Body of pancreas (tissue), 4 donors: Measurements from ENCODE around the gene TGIF2.

Experiments used
- CTCF ChIP-seq, 7 experiments: fragments of 450-650 bp in 4 of 7; fragments of 200-600 bp in 3 of 7; sonication (generic) in 3 of 7; IDR thresholded peaks; one replicate each; pipeline ENCODE4 v1.5.1; 2016 to 2019; ENCODE audit warnings: antibody characterized with exemption in 7 of 7
- POLR2A ChIP-seq, 3 donors: fragments of 450-650 bp; IDR thresholded peaks; one replicate each; pipeline ENCODE4 v1.6.1; 2016; ENCODE audit warnings: antibody characterized with exemption in 3 of 3, mild to moderate bottlenecking in 2 of 3

GRCh38 chr20:36642136-36642535 lies 68.7 kb downstream of the TGIF2 start:
- TF ChIP-seq CTCF (IDR thresholded peaks at IDR 0.05) (no peak), POLR2A (IDR thresholded peaks at IDR 0.05) (no peak)
